NCI-H526 (cell line): Measurements from ENCODE around the gene LMTK2.

Source experiments
- DNase-seq, 2 experiments: peaks; one replicate each; lab custom pipeline; 2025; lab: John Stamatoyannopoulos, UW

The LMTK2 gene

GRCh38 chr7:98137134-98137825 lies 30.6 kb downstream of the LMTK2 start:
- DNase-seq = no peak

GRCh38 chr7:98137826-98138151 lies 31.1 kb downstream of the LMTK2 start:
- DNase-seq = no peak

DNA sequence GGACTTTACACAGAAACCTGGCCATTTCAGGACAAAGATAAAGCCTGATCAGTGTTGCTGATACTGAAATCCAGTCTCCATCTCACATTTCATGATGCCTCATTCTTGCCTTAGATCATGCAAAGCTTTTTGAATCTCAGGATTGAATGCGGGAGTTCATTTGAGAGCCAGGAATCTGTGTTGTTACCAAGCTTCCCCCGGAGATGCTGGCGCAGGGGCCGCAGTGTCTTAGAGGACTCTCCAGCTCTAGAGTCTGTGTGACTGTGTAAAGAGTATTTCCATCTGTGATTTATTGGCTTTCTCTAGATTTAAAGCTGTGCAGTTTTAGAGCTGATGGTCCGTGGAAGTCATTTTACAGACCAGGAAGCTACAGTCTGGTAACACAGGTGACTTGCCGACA lies 32.0 kb downstream of the LMTK2 start:
- DNase-seq = no peak

DNA sequence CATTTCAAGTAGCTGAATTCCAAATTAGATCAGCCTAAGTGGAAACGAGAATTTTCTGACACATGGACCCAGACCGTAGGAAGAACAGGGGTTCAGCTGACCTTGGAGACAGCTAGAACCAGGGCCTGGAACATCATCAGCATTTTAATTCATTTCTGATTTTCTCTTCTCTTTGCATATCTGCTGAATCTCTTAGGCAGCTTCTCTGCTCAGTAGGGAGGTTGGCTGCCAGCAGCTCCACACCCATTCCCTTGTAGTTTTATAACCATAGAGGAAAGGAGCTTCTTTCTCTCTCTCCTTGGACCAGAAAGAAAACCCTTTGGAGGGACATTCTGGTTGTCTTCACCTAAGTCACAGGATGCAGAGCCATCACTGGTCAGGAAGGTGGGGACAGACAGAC lies 36.0 kb downstream of the LMTK2 start:
- no peak for DNase-seq

DNA sequence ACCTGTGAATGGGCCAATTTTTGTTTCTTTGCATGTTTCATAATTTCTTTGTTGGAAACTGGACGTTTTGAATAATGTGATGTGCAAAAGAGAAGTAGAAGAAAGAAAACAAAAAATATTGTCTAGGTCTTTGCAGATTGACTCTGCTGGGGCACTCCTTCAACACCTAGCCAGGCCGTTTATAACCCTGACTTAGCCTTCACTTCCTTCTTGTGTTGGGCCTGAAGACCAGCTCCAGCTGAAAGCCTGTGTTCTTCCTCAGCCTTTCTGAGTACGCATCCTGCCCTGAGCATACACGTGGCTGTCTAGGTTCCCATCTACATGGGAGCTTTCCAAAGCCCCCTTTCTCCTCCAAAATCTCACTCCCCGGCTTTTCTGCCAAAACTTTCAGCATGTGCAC lies 41.9 kb downstream of the LMTK2 start:
- DNase-seq = no peak

- DNase-seq = no peak
Observed at GRCh38 chr7:98149116-98149692, 42.5 kb downstream of the LMTK2 start.

DNA sequence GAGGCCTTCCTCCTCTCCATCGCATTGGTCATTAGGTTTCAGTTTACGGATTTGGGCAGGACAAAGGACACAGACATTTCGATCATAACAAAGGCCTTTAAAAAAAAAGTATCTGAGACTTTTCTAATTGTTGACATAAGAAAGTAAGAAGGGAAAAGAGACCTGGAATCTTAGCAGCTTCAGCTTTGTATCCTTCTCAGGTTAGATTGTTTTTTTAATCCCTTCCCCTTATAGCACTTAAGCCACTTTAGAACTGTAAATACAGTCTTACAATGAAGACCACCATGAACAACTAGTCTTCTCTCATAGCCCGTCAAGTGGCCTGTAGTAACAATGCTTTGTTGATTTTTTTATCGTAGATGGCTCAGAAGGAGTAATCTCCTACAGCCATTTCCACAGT lies 45.2 kb downstream of the LMTK2 start:
- DNase-seq = no peak

GRCh38 chr7:98156700-98157099 lies 50.0 kb downstream of the LMTK2 start:
- DNase-seq = no peak

GRCh38 chr7:98157761-98158160 lies 51.1 kb downstream of the LMTK2 start:
- DNase-seq = no peak

GRCh38 chr7:98162758-98163157 lies 56.1 kb downstream of the LMTK2 start:
- no peak for DNase-seq

- no peak for DNase-seq
Observed at GRCh38 chr7:98163269-98163668, 56.6 kb downstream of the LMTK2 start.

DNA sequence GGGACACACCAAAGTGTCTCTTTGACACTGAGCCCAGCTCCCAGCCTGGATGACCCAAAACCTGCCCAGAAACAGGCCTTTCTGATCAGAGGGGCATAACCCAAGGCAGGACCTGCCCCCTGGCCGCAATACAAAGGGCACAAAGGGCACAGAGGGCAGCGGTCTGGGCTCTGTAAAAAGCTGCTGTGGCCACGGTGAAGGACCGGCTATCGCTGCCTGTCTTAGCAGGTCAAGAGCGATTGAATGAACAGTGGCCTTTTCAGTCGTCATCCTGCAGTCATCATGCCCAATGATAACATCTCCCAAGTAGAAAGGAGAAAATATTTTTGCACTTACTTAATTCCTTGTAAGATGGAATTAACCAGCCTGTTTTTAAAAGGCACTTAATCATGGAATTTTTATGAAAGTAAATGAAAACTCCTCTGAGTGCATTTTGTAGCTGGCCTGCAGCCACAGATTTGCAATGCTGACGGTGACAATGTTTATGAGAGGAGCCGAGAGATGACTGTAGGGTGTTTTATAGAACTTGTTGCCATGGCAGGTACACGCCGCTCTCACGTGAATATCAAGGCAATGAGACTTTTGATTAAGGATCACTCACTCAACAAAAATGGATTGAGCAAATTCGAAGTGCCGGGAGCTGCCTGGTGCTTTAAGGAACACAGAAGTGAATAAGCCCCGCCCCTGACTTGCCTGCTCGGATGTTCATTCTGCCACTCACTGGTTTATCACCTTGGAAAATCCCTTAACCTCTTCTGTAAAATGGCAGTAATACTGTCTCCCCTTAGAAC lies 57.2 kb downstream of the LMTK2 start:
- no peak for DNase-seq

GRCh38 chr7:98165827-98166667 lies 59.4 kb downstream of the LMTK2 start:
- peak; percentile 34 to 80 for DNase-seq

DNA sequence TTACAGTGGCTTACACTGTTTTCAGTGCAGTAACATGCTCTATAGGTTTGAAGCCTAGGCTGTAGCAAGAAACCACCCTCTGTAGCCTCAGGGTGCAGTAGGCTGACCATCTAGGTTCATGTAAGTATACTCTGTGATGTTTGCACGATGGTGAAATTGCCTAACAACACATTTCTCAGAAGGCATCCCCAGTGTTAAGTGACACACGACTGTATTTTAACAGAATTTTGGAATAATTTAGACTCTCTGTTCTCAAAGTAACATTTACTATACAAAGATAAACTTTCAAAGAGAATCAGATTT lies 60.0 kb downstream of the LMTK2 start:
- DNase-seq = no peak

GRCh38 chr7:98167653-98168052 lies 61.0 kb downstream of the LMTK2 start:
- DNase-seq = no peak

- peak; percentile 46 to 87 for DNase-seq
Observed at GRCh38 chr7:98168181-98168903, 61.7 kb downstream of the LMTK2 start.

DNA sequence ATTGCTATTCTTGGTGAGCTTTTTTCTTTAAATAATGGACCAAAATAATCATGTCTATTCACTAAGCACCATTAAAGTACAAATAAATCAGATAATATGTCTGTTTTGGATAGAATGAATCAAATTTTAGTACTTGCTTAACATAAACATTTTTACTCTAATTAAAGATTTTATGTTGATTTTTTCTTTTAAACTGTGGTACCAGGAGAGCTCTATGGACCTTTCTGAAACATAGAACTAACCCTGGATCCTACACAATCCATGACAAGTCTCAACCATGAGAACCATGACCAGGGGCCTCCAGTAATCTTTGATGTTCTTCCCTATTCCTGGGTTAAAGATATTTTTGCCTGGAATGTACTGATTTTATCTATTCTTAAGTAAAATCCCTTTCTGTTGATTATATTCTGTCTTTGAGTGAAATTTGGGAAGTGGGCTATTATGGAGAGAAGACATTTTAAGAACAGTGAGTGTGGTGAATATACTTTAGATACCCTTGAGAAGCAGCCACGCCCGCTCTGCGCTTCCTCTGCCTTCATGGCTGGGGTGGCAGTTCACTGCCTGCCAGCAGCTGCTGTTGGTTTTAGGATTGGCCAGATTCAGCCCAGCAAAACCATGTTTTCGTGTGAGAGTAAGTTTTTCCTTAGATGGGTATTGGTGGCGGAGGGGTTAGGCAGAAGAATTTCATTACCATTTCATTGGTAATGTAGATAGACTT lies 62.4 kb downstream of the LMTK2 start:
- DNase-seq = no peak

- DNase-seq = no peak
Observed at GRCh38 chr7:98170966-98171365, 64.3 kb downstream of the LMTK2 start.

- DNase-seq = no peak
Observed at GRCh38 chr7:98171449-98171848, 64.8 kb downstream of the LMTK2 start.

- no peak for DNase-seq
Observed at GRCh38 chr7:98174334-98175259, 67.9 kb downstream of the LMTK2 start.
